G401 (cell line): ENCODE measurements around the gene SEC23IP. TPM values are rescaled to one million over a fixed set of nuclear protein-coding genes. Genes with fewer than 3 reads are reported as not detected.

Source experiments
- DNase-seq: peaks from one replicate; pipeline ENCODE4 v3.0.0-alpha.2; 2015; ENCODE audit warnings: low spot score
- in situ Hi-C: cut with HindIII; loops from 2 replicates; pipeline ENCODE4 v1.10.0; 2016; ENCODE audit warnings: low sequenced_read_pairs, mixed read lengths
- total RNA-seq: library from RNA; depleted of rRNA; stranded (reverse); fragments of >200 nt; shearing (Covaris generic); gene quantifications from 2 replicates; pipeline ENCODE4 v1.2.3, GENCODE V29; 2014

The SEC23IP gene
- total RNA-seq, 1 experiment from 2014 or later, result 28.6 TPM

DNA sequence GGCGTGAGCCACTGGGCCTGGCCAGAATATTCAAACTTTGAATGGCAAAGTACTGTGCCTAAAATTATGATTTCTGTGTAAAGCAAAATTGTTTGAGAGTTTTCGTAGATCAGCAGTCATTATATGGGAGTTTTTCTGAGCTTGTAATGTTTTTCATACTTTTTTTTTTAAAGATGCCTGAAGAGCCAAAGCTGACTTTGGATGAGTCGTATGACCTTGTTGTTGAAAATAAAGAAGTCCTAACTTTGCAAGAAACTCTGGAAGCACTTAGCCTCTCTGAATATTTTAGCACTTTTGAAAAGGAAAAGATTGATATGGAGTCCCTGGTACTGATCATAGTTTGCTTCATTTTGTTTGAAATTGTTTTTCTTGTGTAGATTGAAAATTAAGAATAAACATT, 26.7 kb downstream of the SEC23IP start:
- DNase-seq, result no peak
- in situ Hi-C loops, result no loop called here

DNA sequence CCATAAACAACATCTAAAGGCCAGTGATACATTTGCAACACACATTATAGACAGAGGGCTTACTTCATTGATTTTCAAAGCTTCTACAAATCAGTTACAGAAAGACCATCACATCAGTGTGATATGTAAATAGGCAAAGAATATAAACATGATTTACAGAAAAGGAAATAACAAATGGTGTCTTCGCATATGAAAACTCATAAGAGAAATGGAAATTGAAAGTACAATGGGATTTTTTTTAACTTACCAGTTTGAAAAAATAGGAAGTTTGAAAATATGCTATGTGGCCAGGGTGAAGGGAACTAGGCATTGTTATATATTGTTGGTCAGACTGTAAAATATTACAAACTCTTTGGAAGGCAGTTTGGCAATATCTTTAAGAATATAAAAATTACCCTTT, 27.3 kb downstream of the SEC23IP start:
- in situ Hi-C loops, result no loop called here
- no peak for DNase-seq

DNA sequence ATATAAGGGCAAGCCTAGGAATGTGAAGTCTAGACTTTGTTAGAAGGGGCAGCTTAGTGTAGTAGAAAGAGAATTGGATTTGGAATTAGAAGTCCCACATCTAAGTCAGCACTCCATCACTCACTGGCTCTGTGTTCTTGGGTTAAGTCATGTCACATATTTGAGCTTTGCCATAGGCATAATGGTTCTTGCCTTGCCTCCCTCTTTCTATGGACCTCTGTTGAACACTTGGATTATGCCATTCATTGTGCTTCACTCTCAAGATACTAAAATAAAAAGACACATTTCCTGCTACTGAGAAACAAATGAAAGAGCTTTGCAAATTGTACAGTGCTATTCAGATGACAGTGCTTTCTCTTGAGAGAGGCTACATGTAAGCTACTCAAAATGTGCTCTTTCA, 35.9 kb downstream of the SEC23IP start:
- no peak for DNase-seq
- in situ Hi-C loops, result no loop called here

- DNase-seq, result no peak
- in situ Hi-C loops, result no loop called here
These were observed 39.3 kb downstream of the SEC23IP start for GRCh38 chr10:119931871-119932270.

DNA sequence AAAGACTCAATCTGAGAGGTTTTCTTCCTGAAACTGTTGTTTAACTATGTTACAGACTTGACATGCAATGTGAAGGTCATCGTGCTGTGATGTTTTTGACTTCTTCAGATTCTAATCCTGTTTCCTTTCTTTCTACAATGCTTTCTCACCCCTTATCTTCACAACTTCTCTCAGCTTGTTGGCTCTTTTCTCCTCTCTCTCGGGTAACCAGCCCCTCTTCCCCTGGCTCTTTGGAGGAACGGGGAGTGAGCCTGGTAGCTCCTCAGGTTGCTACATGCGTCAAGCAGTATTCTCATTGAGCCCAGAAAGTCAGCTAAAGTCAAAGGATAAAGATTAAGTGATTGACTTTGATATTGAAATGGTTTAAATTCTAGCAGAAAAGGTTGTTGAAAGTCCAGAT, 40.1 kb downstream of the SEC23IP start:
- DNase-seq, result no peak
- in situ Hi-C loops, result no loop called here

DNA sequence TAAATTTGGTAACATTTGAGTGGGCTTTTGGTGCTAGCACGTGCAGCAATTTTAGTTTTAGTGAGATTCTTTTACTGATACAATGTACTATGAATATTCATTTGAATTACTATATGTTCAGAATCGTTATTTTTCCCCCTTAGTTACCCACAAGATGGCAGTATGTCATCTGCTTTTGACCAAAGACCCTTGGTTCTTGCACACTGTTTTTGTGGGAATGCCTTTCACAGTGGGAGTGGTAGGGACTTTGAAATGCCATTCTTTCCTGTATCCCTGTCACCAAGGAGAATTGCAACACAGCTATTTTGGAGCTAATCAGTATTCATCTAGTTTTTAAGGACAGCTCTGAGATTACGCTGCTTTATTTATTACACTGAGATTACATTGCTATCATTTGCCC, 40.6 kb downstream of the SEC23IP start:
- in situ Hi-C loops, result no loop called here
- peak; percentile 57 for DNase-seq

- in situ Hi-C loops, result no loop called here
- DNase-seq, result no peak
These were observed 48.0 kb downstream of the SEC23IP start for GRCh38 chr10:119940487-119940886.

DNA sequence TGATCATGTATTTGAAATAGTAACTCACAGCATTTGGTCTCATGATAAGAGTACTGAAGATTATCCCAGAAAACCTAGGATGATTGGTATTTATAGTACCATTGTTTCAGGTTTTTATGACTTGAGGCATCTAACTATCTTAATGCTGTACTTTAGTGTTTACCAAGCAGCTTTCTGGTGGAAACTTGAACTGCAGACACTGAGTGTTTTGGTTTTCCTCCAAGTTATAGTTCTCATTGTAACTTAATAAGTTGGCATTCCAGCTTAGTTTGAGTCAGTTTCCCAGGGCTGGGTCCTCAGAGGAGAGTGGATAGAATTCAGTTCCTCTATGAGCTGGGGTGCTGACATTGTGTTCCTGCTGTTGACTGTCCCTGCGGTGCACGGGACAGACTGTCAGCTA, 50.4 kb downstream of the SEC23IP start:
- in situ Hi-C loops, result no loop called here
- DNase-seq, result no peak

DNA sequence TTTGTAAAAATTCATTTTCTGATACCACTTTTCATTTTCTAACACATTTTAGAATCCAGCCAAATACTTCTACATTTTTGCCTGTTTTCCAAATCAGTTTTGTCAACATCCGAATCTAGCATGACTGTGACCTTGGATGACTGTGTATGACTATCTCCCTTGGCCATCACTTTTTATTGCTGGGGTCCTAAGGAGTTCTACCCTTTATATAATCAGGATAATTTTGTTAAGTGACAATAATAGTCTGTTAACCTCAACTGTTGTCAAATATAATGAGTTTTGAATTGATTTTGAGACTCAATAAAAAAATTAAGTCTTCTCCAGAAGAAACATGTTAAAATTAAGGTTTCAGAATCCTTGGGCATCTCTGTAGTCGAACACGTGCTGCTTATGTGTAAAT, 53.3 kb downstream of the SEC23IP start:
- in situ Hi-C loops, result no loop called here
- no peak for DNase-seq

GRCh38 chr10:119947300-119947699, 54.8 kb downstream of the SEC23IP start:
- in situ Hi-C loops, result no loop called here
- DNase-seq, result no peak

DNA sequence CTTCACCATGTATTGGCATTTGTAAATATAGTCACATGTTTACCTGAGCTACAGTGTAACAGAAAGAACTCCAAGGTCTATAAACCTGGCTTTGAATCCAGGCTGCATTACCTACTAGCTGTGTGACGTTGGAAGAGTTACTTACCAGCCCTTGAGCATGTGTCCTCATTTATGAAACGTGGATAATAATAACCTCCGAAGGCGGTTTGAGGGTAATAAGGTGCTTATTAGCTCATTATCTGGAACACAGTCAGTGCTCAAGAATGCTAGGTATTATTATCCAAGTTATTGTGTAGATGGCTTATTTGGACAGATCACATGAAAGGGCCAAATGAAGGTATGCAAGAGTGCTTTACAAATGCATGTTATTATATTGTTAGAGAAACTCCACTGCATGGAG, 64.9 kb downstream of the SEC23IP start:
- in situ Hi-C loops, result no loop called here
- no peak for DNase-seq

DNA sequence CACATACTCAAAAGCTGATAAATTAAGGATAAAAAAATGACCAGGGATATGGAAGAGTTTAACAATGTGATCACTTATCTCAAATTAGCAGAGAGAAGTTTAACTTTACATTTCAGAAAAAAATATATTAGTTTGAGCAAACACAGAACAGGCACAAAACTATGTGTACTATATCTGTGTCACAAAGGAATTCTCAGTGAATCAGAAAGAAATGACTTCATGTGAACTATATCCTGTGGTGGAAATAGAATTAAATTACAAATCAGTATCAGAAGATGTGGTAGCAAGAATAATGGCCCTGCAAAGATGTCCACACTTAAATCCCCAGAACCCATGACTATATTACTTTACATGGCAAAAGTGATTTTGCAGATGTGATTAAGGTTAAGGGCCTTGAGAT, 70.3 kb downstream of the SEC23IP start:
- in situ Hi-C loops, result no loop called here
- DNase-seq, result no peak

GRCh38 chr10:119967066-119967465, 74.5 kb downstream of the SEC23IP start:
- in situ Hi-C loops, result no loop called here
- no peak for DNase-seq

DNA sequence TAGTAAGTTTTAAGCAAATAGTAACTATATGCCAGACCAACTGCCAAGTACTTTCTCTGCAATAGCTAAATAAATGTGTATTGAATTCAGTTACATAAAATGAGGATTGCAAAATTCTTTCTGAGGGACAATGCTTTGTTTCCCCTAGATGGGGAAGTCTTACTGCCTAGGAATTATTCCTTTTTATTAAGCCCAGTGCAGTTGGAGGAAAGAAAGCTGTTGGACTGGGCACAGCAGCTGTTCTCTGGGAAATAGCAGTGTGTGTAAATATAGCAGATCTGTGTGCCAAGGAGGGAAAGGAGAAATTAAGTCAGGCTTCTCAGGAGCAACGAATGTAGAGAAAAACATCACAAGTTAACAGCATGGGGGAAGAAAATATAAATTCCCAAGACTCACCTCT, 77.1 kb downstream of the SEC23IP start:
- in situ Hi-C loops, result no loop called here
- no peak for DNase-seq

- no peak for DNase-seq
- in situ Hi-C loops, result no loop called here
These were observed 77.6 kb downstream of the SEC23IP start for GRCh38 chr10:119970107-119970506.

DNA sequence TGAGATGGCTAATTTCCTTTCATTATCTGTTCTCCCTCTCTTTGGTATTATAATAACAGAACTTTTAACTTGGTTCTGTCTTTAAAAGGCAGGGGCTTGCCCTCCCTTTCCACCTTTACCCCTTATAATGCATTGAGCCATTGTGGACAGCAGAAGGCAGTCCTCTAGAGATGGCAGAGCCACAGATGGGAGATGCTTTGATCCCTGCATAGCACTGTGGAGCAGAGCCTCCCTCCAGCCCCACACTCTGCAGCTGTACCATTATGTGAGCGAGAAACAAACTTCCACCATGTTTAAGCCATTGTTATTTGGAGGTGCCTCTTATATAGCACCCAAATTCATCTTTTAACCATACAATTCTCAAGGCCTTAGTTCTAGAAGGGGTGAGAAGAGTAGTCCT, 78.4 kb downstream of the SEC23IP start:
- DNase-seq, result no peak
- in situ Hi-C loops, result no loop called here

GRCh38 chr10:119973281-119973680, 80.8 kb downstream of the SEC23IP start:
- DNase-seq, result no peak
- in situ Hi-C loops, result no loop called here

DNA sequence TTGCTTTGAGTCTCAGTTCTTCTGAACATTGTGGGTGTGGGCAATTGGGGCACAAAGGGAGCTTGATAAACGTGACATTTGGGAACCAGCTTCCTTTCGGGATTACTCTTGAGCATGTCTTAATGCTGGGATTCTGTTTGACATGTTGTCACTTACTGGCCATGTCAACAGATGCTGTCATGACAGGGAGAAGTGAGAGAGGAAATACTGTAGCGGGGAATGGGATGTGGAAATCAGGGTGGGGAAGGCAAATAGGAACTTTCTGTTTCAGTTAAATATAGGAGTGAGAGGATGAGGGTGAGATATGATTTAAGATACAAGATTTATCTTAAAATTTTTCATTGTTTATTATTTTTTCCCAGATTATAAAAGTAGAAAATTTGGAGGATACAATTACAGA, 83.9 kb downstream of the SEC23IP start:
- DNase-seq, result no peak
- in situ Hi-C loops, result no loop called here

GRCh38 chr10:119980956-119981750, 88.6 kb downstream of the SEC23IP start:
- in situ Hi-C loops, result no loop called here
- DNase-seq, result no peak

- in situ Hi-C loops, result no loop called here
- DNase-seq, result peak; percentile 35
These were observed 89.3 kb downstream of the SEC23IP start for GRCh38 chr10:119981826-119982225.

- in situ Hi-C loops, result no loop called here
- no peak for DNase-seq
These were observed 95.8 kb downstream of the SEC23IP start for GRCh38 chr10:119988333-119988732.
